Caco-2 (cell line): ENCODE results near the gene RALGDS. TPM values are rescaled to one million over a fixed set of nuclear protein-coding genes. Genes with fewer than 3 reads are reported as not detected.

Source experiments
- BruUV-seq: library from RNA; stranded (reverse); fragments of 400-500 nt; replicated peaks from 2 replicates; lab custom pipeline; 2021; lab: Mats Ljungman, UMichigan
- CTCF ChIA-PET: fragments of 300-600 bp; sonication (Branson Sonifier 250); formaldehyde crosslinking; loops from one replicate; lab custom pipeline; 2022; ENCODE audit warnings: antibody characterized with exemption; lab: Charles Lee
- POLR2A ChIA-PET: fragments of 300-600 bp; sonication (Branson Sonifier 250); formaldehyde crosslinking; loops from one replicate; lab custom pipeline; 2022; ENCODE audit warnings: antibody characterized with exemption; lab: Charles Lee
- DNase-seq, 2 experiments: peaks; one replicate each; pipeline versions ENCODE4 v3.0.0 to v3.0.0-alpha.2; 2020 to 2022
- H3K27me3 ChIP-seq: replicated peaks from 2 replicates; pipeline ENCODE4 v1.6.0; 2011; ENCODE audit warnings: low read length; ENCODE audit not compliant: control insufficient read depth, insufficient read depth
- H3K36me3 ChIP-seq: 2 replicates; pipeline ENCODE4 v1.5.1; 2011; ENCODE audit warnings: low read length; ENCODE audit not compliant: control insufficient read depth, insufficient read depth
- H3K4me1 ChIP-seq: fragments of 250-450 bp; sonication (Bioruptor Pico); 2 replicates; pipeline ENCODE4 v1.5.1; 2020; ENCODE audit warnings: mild to moderate bottlenecking
- H3K4me3 ChIP-seq: 2 replicates; pipeline ENCODE4 v1.5.1; 2011; ENCODE audit warnings: low read depth, mild to moderate bottlenecking, control low read depth, low read length
- H3K9me3 ChIP-seq: fragments of 250-450 bp; sonication (Bioruptor Pico); 2 replicates; pipeline ENCODE4 v1.5.1; 2020; ENCODE audit warnings: mild to moderate bottlenecking, moderate library complexity
- H3K27ac Mint-ChIP-seq: one replicate; pipeline ENCODE4 v1.8.0; 2022; ENCODE audit warnings: mixed read lengths; ENCODE audit not compliant: unreplicated experiment
- H3K27me3 Mint-ChIP-seq: one replicate; pipeline ENCODE4 v1.8.0; 2022; ENCODE audit warnings: mixed read lengths; ENCODE audit not compliant: insufficient read depth, unreplicated experiment
- H3K36me3 Mint-ChIP-seq: one replicate; pipeline ENCODE4 v1.8.0; 2022; ENCODE audit warnings: mild to moderate bottlenecking, mixed read lengths; ENCODE audit not compliant: insufficient read depth, unreplicated experiment
- H3K4me1 Mint-ChIP-seq: one replicate; pipeline ENCODE4 v1.8.0; 2022; ENCODE audit warnings: low read depth, mixed read lengths; ENCODE audit not compliant: unreplicated experiment
- H3K4me3 Mint-ChIP-seq: one replicate; pipeline ENCODE4 v1.8.0; 2022; ENCODE audit warnings: mild to moderate bottlenecking, moderate library complexity, mixed read lengths; ENCODE audit not compliant: unreplicated experiment
- H3K9me3 Mint-ChIP-seq: one replicate; pipeline ENCODE4 v1.8.0; 2022; ENCODE audit warnings: mixed read lengths; ENCODE audit not compliant: unreplicated experiment
- CTCF ChIP-seq, 2 experiments: fragments of 200-600 bp in 1 of 2; IDR thresholded peaks; 1 replicate in 1 of 2; 2 replicates in 1 of 2; pipeline versions ENCODE4 v1.5.1 to v1.8.0; 2011 to 2022; ENCODE audit warnings: antibody characterized with exemption in 1 of 2, control low read depth in 1 of 2, inconsistent platforms in 1 of 2, low read depth in 1 of 2, low read length in 1 of 2, mild to moderate bottlenecking in 1 of 2, moderate library complexity in 1 of 2; ENCODE audit not compliant: insufficient read depth in 1 of 2, severe bottlenecking in 1 of 2, unreplicated experiment in 1 of 2
- intact Hi-C: fragments of 100-400 bp; cut with micrococcal nuclease; formaldehyde crosslinking; loops from one replicate; pipeline ENCODE4 v1.10.0; 2022; ENCODE audit not compliant: unreplicated experiment
- total RNA-seq: library from RNA; stranded (reverse); gene quantifications from 2 replicates; pipeline ENCODE4 v1.2.3, GENCODE V29; 2022

RALGDS gene
- total RNA-seq, 1 experiment from 2014 or later: 18.7 TPM

DNA sequence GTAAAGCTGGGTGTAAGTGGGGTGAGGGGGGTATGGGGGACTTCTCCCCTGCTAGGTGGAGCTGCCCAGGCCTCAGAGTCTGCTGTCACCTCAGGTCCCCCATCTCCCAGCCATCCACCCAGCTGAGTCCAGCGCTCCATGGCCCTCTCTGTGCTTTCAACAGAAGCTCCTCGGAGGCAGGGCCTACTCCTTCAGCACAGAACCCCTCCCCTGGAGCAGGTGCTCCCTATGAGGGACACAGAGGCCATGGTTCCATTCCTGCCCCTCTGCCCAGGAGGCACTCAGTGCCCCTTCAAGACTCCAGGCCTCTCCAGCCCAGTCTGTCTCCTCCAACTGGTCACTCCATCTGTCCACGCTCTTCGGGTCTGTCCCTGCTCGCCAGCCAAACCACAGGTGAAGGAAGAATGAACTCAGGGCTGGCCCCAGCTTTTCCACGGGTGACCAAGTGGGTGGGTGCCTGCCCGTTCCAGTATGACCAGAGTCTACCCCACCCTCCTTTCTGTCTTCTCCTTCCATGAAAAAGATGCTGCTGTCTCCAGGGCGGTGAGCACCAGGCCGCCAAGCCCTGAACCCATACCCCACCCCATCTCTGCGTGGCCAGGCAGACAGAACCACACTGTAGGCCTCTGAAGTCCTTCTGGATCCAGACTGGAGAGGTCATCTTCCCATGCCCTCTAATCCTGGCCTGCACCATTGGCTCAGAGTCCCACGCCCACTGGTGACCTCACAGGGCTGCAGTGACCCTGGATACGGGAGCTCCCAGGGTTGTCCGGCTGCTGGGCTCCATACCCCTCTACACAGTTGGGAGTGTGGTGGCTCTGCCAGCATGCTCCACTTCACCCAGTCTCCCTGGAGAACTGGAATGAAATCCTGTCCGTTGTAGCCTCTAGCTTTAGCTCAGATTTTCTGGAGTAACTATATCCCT lies 30.8 kb upstream of the RALGDS start:
- intact Hi-C loops: no loop called here
- H3K9me3 ChIP-seq: no peaks in the 10 kb centered on the region
- Mint-ChIP-seq H3K27me3 (no peaks in the 10 kb centered on the region), H3K27ac (peak overlapping the region; percentile 68), H3K4me3 (peak overlapping the region; percentile 53), H3K36me3 (peaks cover 18% of the 10 kb centered on the region), H3K4me1 (peaks cover 4% of the 10 kb centered on the region), H3K9me3 (no peaks in the 10 kb centered on the region)
- no TSS peak for BruUV-seq
- ChIA-PET CTCF (interaction anchor here (0.6 kb wide), 1 partner anchor 139 kb away, joined by 3 read pairs; no protein-coding TSS in a partner anchor), POLR2A (no interaction called here)
- peaks cover 1% of the 10 kb centered on the region; the same call in 1 of the 2 replicates for H3K36me3 ChIP-seq
- H3K4me1 ChIP-seq: peaks cover 6% of the 10 kb centered on the region
- DNase-seq: no peak
- no peaks in the 10 kb centered on the region for H3K27me3 ChIP-seq
- no peak for TF ChIP-seq CTCF (IDR thresholded peaks at IDR 0.05; ENCODE audit: insufficient read depth in 1 of 2, low read depth in 1 of 2, low read length in 1 of 2, severe bottlenecking in 1 of 2, unreplicated experiment in 1 of 2)
- no peak overlapping the region for H3K4me3 ChIP-seq

GRCh38 chr9:133151041-133151440 lies 30.0 kb upstream of the RALGDS start:
- no peaks in the 10 kb centered on the region for H3K27me3 ChIP-seq
- DNase-seq: no peak
- CTCF ChIA-PET: interaction anchor here (1.9 kb wide), 1 partner anchor 9 kb away, joined by 5 read pairs; no protein-coding TSS in a partner anchor
- H3K27me3 Mint-ChIP-seq: no peaks in the 10 kb centered on the region
- TF ChIP-seq CTCF (IDR thresholded peaks at IDR 0.05; ENCODE audit: insufficient read depth in 1 of 2, low read depth in 1 of 2, low read length in 1 of 2, severe bottlenecking in 1 of 2, unreplicated experiment in 1 of 2): no peak
- peaks cover 4% of the 10 kb centered on the region for H3K4me1 Mint-ChIP-seq
- BruUV-seq: no TSS peak
- no peak overlapping the region for H3K4me3 ChIP-seq
- peaks cover 6% of the 10 kb centered on the region for H3K4me1 ChIP-seq
- H3K9me3 Mint-ChIP-seq: no peaks in the 10 kb centered on the region
- H3K36me3 Mint-ChIP-seq: peaks cover 18% of the 10 kb centered on the region
- intact Hi-C loops: no loop called here
- POLR2A ChIA-PET: no interaction called here
- H3K27ac Mint-ChIP-seq: peak overlapping the region; percentile 68
- H3K9me3 ChIP-seq: no peaks in the 10 kb centered on the region
- H3K4me3 Mint-ChIP-seq: peak overlapping the region; percentile 53
- peaks cover 3% of the 10 kb centered on the region; the same call in 1 of the 2 replicates for H3K36me3 ChIP-seq
